HCT116 (cell line): ENCODE results near the gene CAMK1D.

Experiments
- CTCF ChIP-seq, 3 experiments: fragments of 200-600 bp in 1 of 3; sonication (generic) in 1 of 3; IDR thresholded peaks in 2 of 3; conservative IDR thresholded peaks in 1 of 3; 2 replicates each; pipeline ENCODE4 v1.5.1; 2012 to 2017; ENCODE audit warnings: low read depth in 2 of 3, low read length in 2 of 3, antibody characterized with exemption in 1 of 3, borderline replicate concordance in 1 of 3, control low read depth in 1 of 3, mild to moderate bottlenecking in 1 of 3, mixed read lengths in 1 of 3, mixed run types in 1 of 3, moderate library complexity in 1 of 3; ENCODE audit not compliant: insufficient read depth in 1 of 3
- POLR2A ChIP-seq: IDR thresholded peaks from 2 replicates; pipeline ENCODE4 v1.7.0; 2011; ENCODE audit warnings: borderline replicate concordance; ENCODE audit not compliant: insufficient read depth, insufficient read length; ENCODE audit errors: extremely low read depth
- POLR2AphosphoS5 ChIP-seq: IDR thresholded peaks from 2 replicates; pipeline ENCODE4 v1.6.1; 2011; ENCODE audit warnings: mild to moderate bottlenecking, low read depth, low read length, moderate library complexity

DNA sequence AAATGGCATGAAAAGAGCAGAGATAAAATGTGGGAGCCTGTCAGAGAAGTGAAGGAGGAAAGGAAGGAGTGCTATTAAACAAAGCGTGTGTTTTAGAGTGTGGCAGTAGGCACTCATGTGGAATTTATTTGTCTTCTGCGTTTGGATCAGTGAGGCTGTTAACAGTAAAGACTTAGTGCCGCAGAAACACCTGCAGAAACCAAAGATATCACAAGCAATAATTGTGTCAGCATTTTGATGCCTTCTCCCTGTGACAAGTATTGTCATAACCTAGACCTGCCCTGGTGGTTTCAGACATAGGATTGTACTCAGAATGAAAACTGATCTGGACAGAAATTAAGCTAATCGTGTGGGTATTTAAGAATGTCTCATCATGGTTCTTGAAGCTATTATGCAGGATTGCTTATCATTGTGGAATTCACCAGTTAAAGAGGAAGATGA lies 191.0 kb downstream of the CAMK1D start:
- TF ChIP-seq POLR2AphosphoS5 (no peak), CTCF (IDR thresholded peaks at IDR 0.05 in 2 of 3, conservative IDR thresholded peaks at IDR 0.05 in 1 of 3; ENCODE audit: borderline replicate concordance in 1 of 3, insufficient read depth in 1 of 3, low read depth in 2 of 3, low read length in 2 of 3) (no peak), POLR2A (no peak)
